GM23338 (cell line): Measurements from ENCODE around the gene CDH4. TPM values are rescaled to one million over a fixed set of nuclear protein-coding genes. Genes with fewer than 3 reads are reported as not detected.

Experiments used
- ATAC-seq: fragments of 200-7000 bp; cut with Tn5 transposase; 3 replicates; pipeline ENCODE4 v1.9.1; 2020
- DNase-seq: peaks from one replicate; pipeline ENCODE4 v3.0.0-alpha.2; 2015; ENCODE audit warnings: low spot score
- H2AFZ ChIP-seq: fragments of 200-600 bp; sonication (generic); 2 replicates; pipeline ENCODE4 v1.8.0; 2016; ENCODE audit warnings: antibody characterized with exemption, mild to moderate bottlenecking, moderate library complexity
- H3F3A ChIP-seq: fragments of 200-600 bp; sonication (generic); replicated peaks from 2 replicates; pipeline ENCODE4 v1.8.0; 2017; ENCODE audit warnings: antibody characterized with exemption, mixed run types, low read depth
- H3K27ac ChIP-seq: fragments of 200-600 bp; sonication (generic); 2 replicates; pipeline ENCODE4 v1.6.1; 2016; ENCODE audit warnings: low read depth
- H3K27me3 ChIP-seq: fragments of 200-600 bp; sonication (generic); 2 replicates; pipeline ENCODE4 v1.8.0; 2016; ENCODE audit warnings: mild to moderate bottlenecking, mixed run types, moderate library complexity; ENCODE audit not compliant: insufficient read depth
- H3K36me3 ChIP-seq: fragments of 200-600 bp; sonication (generic); 2 replicates; pipeline ENCODE4 v1.8.0; 2016; ENCODE audit warnings: mild to moderate bottlenecking; ENCODE audit not compliant: insufficient read depth
- H3K4me1 ChIP-seq: fragments of 200-600 bp; sonication (generic); 2 replicates; pipeline ENCODE4 v1.8.0; 2016; ENCODE audit warnings: mild to moderate bottlenecking, moderate library complexity; ENCODE audit not compliant: insufficient read depth
- H3K4me2 ChIP-seq: fragments of 200-600 bp; sonication (generic); 2 replicates; pipeline ENCODE4 v1.7.1; 2017; ENCODE audit warnings: mixed run types
- H3K4me3 ChIP-seq: fragments of 200-600 bp; sonication (generic); 2 replicates; pipeline ENCODE4 v1.6.1; 2016; ENCODE audit warnings: mixed run types
- H3K79me2 ChIP-seq: fragments of 200-600 bp; sonication (generic); replicated peaks from 2 replicates; pipeline ENCODE4 v1.8.0; 2017; ENCODE audit warnings: mild to moderate bottlenecking; ENCODE audit not compliant: insufficient read depth
- H3K9me2 ChIP-seq: fragments of 200-600 bp; sonication (generic); 2 replicates; pipeline ENCODE4 v1.8.0; 2017; ENCODE audit not compliant: insufficient read depth
- H4K20me1 ChIP-seq: fragments of 200-600 bp; sonication (generic); replicated peaks from 2 replicates; pipeline ENCODE4 v1.8.0; 2017; ENCODE audit warnings: mild to moderate bottlenecking; ENCODE audit not compliant: insufficient read depth
- H3K27ac Mint-ChIP-seq: 2 replicates; pipeline ENCODE4 v1.8.0; 2020; ENCODE audit warnings: inconsistent platforms, mild to moderate bottlenecking, moderate library complexity, mixed read lengths
- H3K27me3 Mint-ChIP-seq: 3 replicates; pipeline ENCODE4 v1.8.0; 2022; ENCODE audit warnings: low read depth, mild to moderate bottlenecking, moderate library complexity, mixed read lengths, inconsistent platforms; ENCODE audit not compliant: insufficient read depth, poor library complexity
- H3K36me3 Mint-ChIP-seq: 3 replicates; pipeline ENCODE4 v1.8.0; 2021; ENCODE audit warnings: low read depth, mild to moderate bottlenecking, inconsistent platforms, moderate library complexity, mixed read lengths
- H3K4me1 Mint-ChIP-seq: 3 replicates; pipeline ENCODE4 v1.8.0; 2020; ENCODE audit warnings: mild to moderate bottlenecking, inconsistent platforms, mixed read lengths
- H3K4me3 Mint-ChIP-seq: 3 replicates; pipeline ENCODE4 v1.8.0; 2021; ENCODE audit warnings: moderate library complexity, mild to moderate bottlenecking, inconsistent platforms, mixed read lengths
- H3K9me3 Mint-ChIP-seq: 3 replicates; pipeline ENCODE4 v1.8.0; 2020; ENCODE audit warnings: moderate library complexity, mild to moderate bottlenecking, inconsistent platforms, mixed read lengths
- CREB1 ChIP-seq: fragments of 250-450 bp; sonication (Bioruptor Pico); IDR thresholded peaks from 2 replicates; pipeline ENCODE4 v1.5.0; 2020; ENCODE audit warnings: low read depth, mild to moderate bottlenecking, moderate library complexity
- EZH2 ChIP-seq: fragments of 200-600 bp; sonication (generic); IDR thresholded peaks from one replicate; pipeline ENCODE4 v1.8.0; 2017; ENCODE audit warnings: antibody characterized with exemption, mild to moderate bottlenecking, low read depth; ENCODE audit not compliant: unreplicated experiment
- EZH2phosphoT487 ChIP-seq: fragments of 200-600 bp; sonication (generic); IDR thresholded peaks from one replicate; pipeline ENCODE4 v1.8.1; 2018; ENCODE audit warnings: antibody characterized with exemption; ENCODE audit not compliant: unreplicated experiment
- JUNB ChIP-seq: IDR thresholded peaks from one replicate; pipeline ENCODE4 v1.6.1; 2016; ENCODE audit warnings: antibody characterized with exemption; ENCODE audit not compliant: unreplicated experiment
- NANOG ChIP-seq: IDR thresholded peaks from 2 replicates; pipeline ENCODE4 v1.6.1; 2016; ENCODE audit warnings: antibody characterized with exemption, borderline replicate concordance
- POLR2AphosphoS5 ChIP-seq: IDR thresholded peaks from 2 replicates; pipeline ENCODE4 v1.6.1; 2016; ENCODE audit warnings: antibody characterized with exemption, low read depth
- STAT1 ChIP-seq: IDR thresholded peaks from one replicate; pipeline ENCODE4 v1.6.1; 2016; ENCODE audit warnings: antibody characterized with exemption; ENCODE audit not compliant: unreplicated experiment
- ZNF114 ChIP-seq: fragments of 250-450 bp; sonication (Bioruptor Pico); IDR thresholded peaks from 2 replicates; pipeline ENCODE4 v1.5.0; 2020; ENCODE audit warnings: mild to moderate bottlenecking, moderate library complexity
- ZNF331 ChIP-seq: fragments of 250-450 bp; sonication (Bioruptor Pico); IDR thresholded peaks from 2 replicates; pipeline ENCODE4 v1.5.0; 2020; ENCODE audit warnings: low read depth, mild to moderate bottlenecking, moderate library complexity
- polyA plus RNA-seq: library from polyadenylated mRNA; unstranded; fragments of >200 nt; fragmentation: Nextera tagmentation; extraction: Ambion mirVana; gene quantifications from 2 replicates; pipeline ENCODE4 v1.2.1, GENCODE V29; 2016
- total RNA-seq: library from RNA; depleted of rRNA; stranded (reverse); fragments of >200 nt; shearing (Covaris generic); gene quantifications from 2 replicates; pipeline ENCODE4 v1.2.3, GENCODE V29; 2014
- TF ChIP-seq, protein P1 (sequence below): IDR thresholded peaks from 2 replicates; pipeline ENCODE4 v1.6.1; 2016; ENCODE audit warnings: antibody characterized with exemption
- TF ChIP-seq, protein P2 (sequence below): IDR thresholded peaks from one replicate; pipeline ENCODE4 v1.6.1; 2018; ENCODE audit warnings: antibody characterized with exemption; ENCODE audit not compliant: unreplicated experiment
- TF ChIP-seq, protein P3 (sequence below), 2 experiments: fragments of 200-600 bp in 1 of 2; sonication (generic) in 1 of 2; conservative IDR thresholded peaks; 2 replicates each; pipeline versions ENCODE4 v1.5.1 to v1.6.1; 2016 to 2017; ENCODE audit warnings: antibody characterized with exemption in 2 of 2, low read depth in 2 of 2, mild to moderate bottlenecking in 2 of 2, moderate library complexity in 1 of 2
- TF ChIP-seq, protein P4 (sequence below): fragments of 250-450 bp; sonication (Bioruptor Pico); IDR thresholded peaks from 2 replicates; pipeline ENCODE4 v1.5.0; 2020; ENCODE audit warnings: mild to moderate bottlenecking, moderate library complexity

CDH4 gene
- total and polyA plus RNA-seq, 2 experiments from 2014 or later: 1.2 to 4.2 TPM

DNA sequence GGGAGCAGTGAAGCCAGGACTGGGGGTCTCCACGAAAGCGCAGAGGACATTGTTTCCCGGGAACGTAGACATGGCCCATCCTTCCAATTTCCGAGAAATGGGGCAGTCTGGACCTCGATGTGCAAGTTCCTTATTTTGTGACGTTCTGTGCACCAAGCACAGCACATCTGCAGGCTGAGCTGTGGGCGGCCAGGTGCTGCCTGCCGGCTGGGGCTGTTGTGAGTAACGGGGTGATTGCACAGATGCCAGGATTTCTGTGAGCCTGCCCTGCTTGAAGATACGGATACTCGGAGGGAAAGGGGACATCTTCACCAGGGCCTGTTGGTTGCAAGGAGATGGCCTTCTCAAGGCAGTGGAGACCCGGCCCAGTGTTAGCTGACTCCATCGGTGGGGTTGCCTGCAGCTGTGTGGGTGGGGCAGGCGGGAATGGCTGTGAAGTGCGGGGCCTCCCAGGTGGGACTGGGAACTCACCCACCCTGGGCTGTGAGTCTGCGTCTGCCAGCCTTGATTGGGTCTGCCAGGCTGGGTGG, 27.6 kb downstream of the CDH4 start:
- no peaks in the 10 kb centered on the region for H3K79me2 ChIP-seq

More for the DNA sequence above, 27.6 kb downstream of the CDH4 start:
- Mint-ChIP-seq H3K9me3 (peaks cover 29% of the 10 kb centered on the region), H3K27me3 (peaks cover 25% of the 10 kb centered on the region), H3K36me3 (peaks cover 12% of the 10 kb centered on the region), H3K4me1 (no peaks in the 10 kb centered on the region), H3K4me3 (no peak overlapping the region), H3K27ac (no peak overlapping the region)
- TF ChIP-seq EZH2: no peak
- no peak for TF ChIP-seq NANOG
- TF ChIP-seq ZNF331 (CRISPR knock-in tag): no peak
- no peak for TF ChIP-seq STAT1
- TF ChIP-seq EZH2phosphoT487: no peak
- TF ChIP-seq, protein P1, sequence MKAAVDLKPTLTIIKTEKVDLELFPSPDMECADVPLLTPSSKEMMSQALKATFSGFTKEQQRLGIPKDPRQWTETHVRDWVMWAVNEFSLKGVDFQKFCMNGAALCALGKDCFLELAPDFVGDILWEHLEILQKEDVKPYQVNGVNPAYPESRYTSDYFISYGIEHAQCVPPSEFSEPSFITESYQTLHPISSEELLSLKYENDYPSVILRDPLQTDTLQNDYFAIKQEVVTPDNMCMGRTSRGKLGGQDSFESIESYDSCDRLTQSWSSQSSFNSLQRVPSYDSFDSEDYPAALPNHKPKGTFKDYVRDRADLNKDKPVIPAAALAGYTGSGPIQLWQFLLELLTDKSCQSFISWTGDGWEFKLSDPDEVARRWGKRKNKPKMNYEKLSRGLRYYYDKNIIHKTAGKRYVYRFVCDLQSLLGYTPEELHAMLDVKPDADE: no peak
- TF ChIP-seq ZNF114 (CRISPR knock-in tag): no peak
- TF ChIP-seq, protein P2, sequence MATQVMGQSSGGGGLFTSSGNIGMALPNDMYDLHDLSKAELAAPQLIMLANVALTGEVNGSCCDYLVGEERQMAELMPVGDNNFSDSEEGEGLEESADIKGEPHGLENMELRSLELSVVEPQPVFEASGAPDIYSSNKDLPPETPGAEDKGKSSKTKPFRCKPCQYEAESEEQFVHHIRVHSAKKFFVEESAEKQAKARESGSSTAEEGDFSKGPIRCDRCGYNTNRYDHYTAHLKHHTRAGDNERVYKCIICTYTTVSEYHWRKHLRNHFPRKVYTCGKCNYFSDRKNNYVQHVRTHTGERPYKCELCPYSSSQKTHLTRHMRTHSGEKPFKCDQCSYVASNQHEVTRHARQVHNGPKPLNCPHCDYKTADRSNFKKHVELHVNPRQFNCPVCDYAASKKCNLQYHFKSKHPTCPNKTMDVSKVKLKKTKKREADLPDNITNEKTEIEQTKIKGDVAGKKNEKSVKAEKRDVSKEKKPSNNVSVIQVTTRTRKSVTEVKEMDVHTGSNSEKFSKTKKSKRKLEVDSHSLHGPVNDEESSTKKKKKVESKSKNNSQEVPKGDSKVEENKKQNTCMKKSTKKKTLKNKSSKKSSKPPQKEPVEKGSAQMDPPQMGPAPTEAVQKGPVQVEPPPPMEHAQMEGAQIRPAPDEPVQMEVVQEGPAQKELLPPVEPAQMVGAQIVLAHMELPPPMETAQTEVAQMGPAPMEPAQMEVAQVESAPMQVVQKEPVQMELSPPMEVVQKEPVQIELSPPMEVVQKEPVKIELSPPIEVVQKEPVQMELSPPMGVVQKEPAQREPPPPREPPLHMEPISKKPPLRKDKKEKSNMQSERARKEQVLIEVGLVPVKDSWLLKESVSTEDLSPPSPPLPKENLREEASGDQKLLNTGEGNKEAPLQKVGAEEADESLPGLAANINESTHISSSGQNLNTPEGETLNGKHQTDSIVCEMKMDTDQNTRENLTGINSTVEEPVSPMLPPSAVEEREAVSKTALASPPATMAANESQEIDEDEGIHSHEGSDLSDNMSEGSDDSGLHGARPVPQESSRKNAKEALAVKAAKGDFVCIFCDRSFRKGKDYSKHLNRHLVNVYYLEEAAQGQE: no peak
- no peak for TF ChIP-seq JUNB
- TF ChIP-seq, protein P3, sequence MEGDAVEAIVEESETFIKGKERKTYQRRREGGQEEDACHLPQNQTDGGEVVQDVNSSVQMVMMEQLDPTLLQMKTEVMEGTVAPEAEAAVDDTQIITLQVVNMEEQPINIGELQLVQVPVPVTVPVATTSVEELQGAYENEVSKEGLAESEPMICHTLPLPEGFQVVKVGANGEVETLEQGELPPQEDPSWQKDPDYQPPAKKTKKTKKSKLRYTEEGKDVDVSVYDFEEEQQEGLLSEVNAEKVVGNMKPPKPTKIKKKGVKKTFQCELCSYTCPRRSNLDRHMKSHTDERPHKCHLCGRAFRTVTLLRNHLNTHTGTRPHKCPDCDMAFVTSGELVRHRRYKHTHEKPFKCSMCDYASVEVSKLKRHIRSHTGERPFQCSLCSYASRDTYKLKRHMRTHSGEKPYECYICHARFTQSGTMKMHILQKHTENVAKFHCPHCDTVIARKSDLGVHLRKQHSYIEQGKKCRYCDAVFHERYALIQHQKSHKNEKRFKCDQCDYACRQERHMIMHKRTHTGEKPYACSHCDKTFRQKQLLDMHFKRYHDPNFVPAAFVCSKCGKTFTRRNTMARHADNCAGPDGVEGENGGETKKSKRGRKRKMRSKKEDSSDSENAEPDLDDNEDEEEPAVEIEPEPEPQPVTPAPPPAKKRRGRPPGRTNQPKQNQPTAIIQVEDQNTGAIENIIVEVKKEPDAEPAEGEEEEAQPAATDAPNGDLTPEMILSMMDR (conservative IDR thresholded peaks at IDR 0.05; ENCODE audit: low read depth in 2 of 2): no peak
- no peak for TF ChIP-seq POLR2AphosphoS5
- TF ChIP-seq CREB1 (CRISPR knock-in tag): no peak
- TF ChIP-seq, protein P4, sequence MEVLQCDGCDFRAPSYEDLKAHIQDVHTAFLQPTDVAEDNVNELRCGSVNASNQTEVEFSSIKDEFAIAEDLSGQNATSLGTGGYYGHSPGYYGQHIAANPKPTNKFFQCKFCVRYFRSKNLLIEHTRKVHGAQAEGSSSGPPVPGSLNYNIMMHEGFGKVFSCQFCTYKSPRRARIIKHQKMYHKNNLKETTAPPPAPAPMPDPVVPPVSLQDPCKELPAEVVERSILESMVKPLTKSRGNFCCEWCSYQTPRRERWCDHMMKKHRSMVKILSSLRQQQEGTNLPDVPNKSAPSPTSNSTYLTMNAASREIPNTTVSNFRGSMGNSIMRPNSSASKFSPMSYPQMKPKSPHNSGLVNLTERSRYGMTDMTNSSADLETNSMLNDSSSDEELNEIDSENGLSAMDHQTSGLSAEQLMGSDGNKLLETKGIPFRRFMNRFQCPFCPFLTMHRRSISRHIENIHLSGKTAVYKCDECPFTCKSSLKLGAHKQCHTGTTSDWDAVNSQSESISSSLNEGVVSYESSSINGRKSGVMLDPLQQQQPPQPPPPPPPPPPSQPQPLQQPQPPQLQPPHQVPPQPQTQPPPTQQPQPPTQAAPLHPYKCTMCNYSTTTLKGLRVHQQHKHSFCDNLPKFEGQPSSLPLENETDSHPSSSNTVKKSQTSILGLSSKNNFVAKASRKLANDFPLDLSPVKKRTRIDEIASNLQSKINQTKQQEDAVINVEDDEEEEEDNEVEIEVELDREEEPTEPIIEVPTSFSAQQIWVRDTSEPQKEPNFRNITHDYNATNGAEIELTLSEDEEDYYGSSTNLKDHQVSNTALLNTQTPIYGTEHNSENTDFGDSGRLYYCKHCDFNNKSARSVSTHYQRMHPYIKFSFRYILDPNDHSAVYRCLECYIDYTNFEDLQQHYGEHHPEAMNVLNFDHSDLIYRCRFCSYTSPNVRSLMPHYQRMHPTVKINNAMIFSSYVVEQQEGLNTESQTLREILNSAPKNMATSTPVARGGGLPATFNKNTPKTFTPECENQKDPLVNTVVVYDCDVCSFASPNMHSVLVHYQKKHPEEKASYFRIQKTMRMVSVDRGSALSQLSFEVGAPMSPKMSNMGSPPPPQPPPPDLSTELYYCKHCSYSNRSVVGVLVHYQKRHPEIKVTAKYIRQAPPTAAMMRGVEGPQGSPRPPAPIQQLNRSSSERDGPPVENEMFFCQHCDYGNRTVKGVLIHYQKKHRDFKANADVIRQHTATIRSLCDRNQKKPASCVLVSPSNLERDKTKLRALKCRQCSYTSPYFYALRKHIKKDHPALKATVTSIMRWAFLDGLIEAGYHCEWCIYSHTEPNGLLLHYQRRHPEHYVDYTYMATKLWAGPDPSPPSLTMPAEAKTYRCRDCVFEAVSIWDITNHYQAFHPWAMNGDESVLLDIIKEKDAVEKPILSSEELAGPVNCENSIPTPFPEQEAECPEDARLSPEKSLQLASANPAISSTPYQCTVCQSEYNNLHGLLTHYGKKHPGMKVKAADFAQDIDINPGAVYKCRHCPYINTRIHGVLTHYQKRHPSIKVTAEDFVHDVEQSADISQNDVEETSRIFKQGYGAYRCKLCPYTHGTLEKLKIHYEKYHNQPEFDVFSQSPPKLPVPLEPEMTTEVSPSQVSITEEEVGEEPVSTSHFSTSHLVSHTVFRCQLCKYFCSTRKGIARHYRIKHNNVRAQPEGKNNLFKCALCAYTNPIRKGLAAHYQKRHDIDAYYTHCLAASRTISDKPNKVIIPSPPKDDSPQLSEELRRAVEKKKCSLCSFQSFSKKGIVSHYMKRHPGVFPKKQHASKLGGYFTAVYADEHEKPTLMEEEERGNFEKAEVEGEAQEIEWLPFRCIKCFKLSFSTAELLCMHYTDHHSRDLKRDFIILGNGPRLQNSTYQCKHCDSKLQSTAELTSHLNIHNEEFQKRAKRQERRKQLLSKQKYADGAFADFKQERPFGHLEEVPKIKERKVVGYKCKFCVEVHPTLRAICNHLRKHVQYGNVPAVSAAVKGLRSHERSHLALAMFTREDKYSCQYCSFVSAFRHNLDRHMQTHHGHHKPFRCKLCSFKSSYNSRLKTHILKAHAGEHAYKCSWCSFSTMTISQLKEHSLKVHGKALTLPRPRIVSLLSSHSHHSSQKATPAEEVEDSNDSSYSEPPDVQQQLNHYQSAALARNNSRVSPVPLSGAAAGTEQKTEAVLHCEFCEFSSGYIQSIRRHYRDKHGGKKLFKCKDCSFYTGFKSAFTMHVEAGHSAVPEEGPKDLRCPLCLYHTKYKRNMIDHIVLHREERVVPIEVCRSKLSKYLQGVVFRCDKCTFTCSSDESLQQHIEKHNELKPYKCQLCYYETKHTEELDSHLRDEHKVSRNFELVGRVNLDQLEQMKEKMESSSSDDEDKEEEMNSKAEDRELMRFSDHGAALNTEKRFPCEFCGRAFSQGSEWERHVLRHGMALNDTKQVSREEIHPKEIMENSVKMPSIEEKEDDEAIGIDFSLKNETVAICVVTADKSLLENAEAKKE (CRISPR knock-in tag): no peak
- Histone ChIP-seq H3K4me2 (no peak overlapping the region), H3K27me3 (no peaks in the 10 kb centered on the region), H3K4me1 (no peaks in the 10 kb centered on the region), H3K36me3 (no peaks in the 10 kb centered on the region), H3F3A (peaks cover 8% of the 10 kb centered on the region), H3K9me2 (no peaks in the 10 kb centered on the region), H3K4me3 (no peak overlapping the region), H3K27ac (no peak overlapping the region), H4K20me1 (no peaks in the 10 kb centered on the region), H2AFZ (no peak overlapping the region)
- DNase-seq (no peak), ATAC-seq (peak; percentile 32)
